Lung (tissue), 12 donors: ENCODE measurements around the gene TCF19. TPM values are rescaled to one million over a fixed set of nuclear protein-coding genes. Genes with fewer than 3 reads are reported as not detected.
A peak's percentile ranks its signal among the peaks of the same experiment; 100 is the strongest.
"Not testable (repeated sequence)": the region's sequence is repeated elsewhere in the genome, so short reads cannot be mapped to it uniquely, and the experiment has no call there.

ENCODE experiments used
- ATAC-seq: fragments of 200-7000 bp; cut with Tn5 transposase; one replicate; pipeline ENCODE4 v1.9.1; 2020; ENCODE audit warnings: moderate number of reproducible peaks; ENCODE audit not compliant: insufficient read depth, low FRiP score
- DNase-seq, 3 donors: peaks; one replicate each; pipeline ENCODE4 v3.0.0-alpha.2; 2013 to 2017
- H3K27ac ChIP-seq, 2 donors: one replicate each; pipeline ENCODE4 v1.5.1; 2013; ENCODE audit warnings: mild to moderate bottlenecking in 2 of 2, moderate library complexity in 2 of 2, control low read depth in 1 of 2, inconsistent platforms in 1 of 2, low read depth in 1 of 2, low read length in 1 of 2
- H3K27me3 ChIP-seq, 3 donors: one replicate each; pipeline ENCODE4 v1.5.1; 2013; ENCODE audit warnings: low read length in 2 of 3; ENCODE audit not compliant: control insufficient read depth in 3 of 3, insufficient read depth in 3 of 3
- H3K36me3 ChIP-seq, 4 donors: one replicate each; pipeline ENCODE4 v1.5.1; 2013; ENCODE audit warnings: low read length in 4 of 4, mild to moderate bottlenecking in 1 of 4, moderate library complexity in 1 of 4; ENCODE audit not compliant: control insufficient read depth in 4 of 4, insufficient read depth in 4 of 4
- H3K4me1 ChIP-seq, 5 donors: one replicate each; pipeline ENCODE4 v1.5.1; 2013; ENCODE audit warnings: low read length in 5 of 5, mild to moderate bottlenecking in 2 of 5, moderate library complexity in 1 of 5; ENCODE audit not compliant: control insufficient read depth in 5 of 5, insufficient read depth in 5 of 5
- H3K4me3 ChIP-seq: one replicate; pipeline ENCODE4 v1.5.1; 2013; ENCODE audit warnings: mild to moderate bottlenecking, control low read depth, moderate library complexity
- H3K9ac ChIP-seq, 2 donors: one replicate each; pipeline ENCODE4 v1.5.1; 2013; ENCODE audit warnings: low read length in 2 of 2, control low read depth in 1 of 2; ENCODE audit not compliant: insufficient read depth in 1 of 2
- H3K9me3 ChIP-seq, 4 donors: one replicate each; pipeline ENCODE4 v1.5.1; 2013; ENCODE audit warnings: low read length in 3 of 4, mild to moderate bottlenecking in 1 of 4, moderate library complexity in 1 of 4; ENCODE audit not compliant: control insufficient read depth in 4 of 4, insufficient read depth in 3 of 4
- CTCF ChIP-seq: IDR thresholded peaks from 2 replicates; pipeline ENCODE4 v1.5.1; 2012; ENCODE audit warnings: mild to moderate bottlenecking; ENCODE audit errors: control extremely low read depth, extremely low read depth
- WGBS, 2 donors: extraction: QIAGEN DNeasy Blood & Tissue Kit; methylation state at CpG; one replicate each; pipeline ENCODE4 v1.1.7; 2013; 5-methylcytosine and 5-hydroxymethylcytosine counted together
- polyA plus RNA-seq, 2 donors: library from polyadenylated mRNA; stranded (reverse); fragments of 200-250 nt; gene quantifications; one replicate each; pipeline ENCODE4 v1.2.1, GENCODE V29; 2013
- total RNA-seq, 2 donors: library from RNA; depleted of rRNA in 1 of 2; stranded (reverse); fragments of >200 nt in 1 of 2; gene quantifications; one replicate each; pipeline ENCODE4 v1.2.1, GENCODE V29; 2014 to 2021
- donor health status: control.
- donor health status: control.
- donor health status: Bipolar disorder and iron deficiency.
- donor health status: healthy.
- donor health status: DM: yes; HTN: yes; CAD: no.

TCF19 gene
- total and polyA plus RNA-seq, 4 donors: 4.1 to 9.4 (median 5.1) TPM

DNA sequence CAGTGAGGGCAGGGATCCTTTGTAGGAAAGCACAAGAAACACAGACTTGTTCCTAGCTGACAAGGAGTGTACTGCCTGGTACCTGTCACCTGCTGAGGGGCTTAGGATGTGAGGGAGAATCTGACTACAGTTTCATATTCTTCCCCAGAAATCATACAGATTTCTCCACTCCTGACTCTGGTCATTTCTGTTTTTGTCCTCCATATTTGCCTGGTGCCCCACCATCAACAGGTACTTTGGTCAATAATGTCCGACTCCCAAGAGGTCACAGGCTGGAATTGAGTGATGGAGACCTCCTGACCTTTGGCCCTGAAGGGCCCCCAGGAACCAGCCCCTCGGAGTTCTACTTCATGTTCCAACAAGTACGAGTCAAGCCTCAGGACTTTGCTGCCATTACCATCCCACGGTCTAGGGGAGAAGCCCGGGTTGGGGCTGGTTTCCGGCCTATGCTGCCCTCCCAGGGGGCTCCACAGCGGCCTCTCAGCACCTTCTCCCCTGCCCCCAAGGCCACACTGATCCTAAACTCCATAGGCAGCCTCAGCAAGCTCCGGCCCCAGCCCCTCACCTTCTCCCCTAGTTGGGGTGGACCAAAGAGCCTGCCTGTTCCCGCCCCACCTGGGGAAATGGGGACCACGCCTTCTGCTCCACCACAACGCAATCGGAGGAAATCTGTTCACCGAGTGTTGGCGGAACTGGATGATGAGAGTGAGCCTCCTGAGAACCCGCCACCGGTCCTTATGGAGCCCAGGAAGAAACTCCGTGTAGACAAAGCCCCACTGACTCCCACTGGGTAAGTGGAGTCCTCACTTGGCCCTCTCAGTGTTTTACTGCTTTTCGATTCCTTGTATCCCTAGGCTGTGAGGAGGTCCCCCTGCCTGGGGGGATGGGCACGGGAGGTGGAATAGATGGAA is 3.1 kb downstream of the TCF19 start:
- no peak overlapping the region for H3K27ac ChIP-seq
- no peak for TF ChIP-seq CTCF
- H3K4me3 ChIP-seq: no peak overlapping the region
- no peak overlapping the region for H3K9ac ChIP-seq
- 92 to 93% methylated on average over 19 of the region's 19 CpGs for WGBS, 2 donors
- no peak for DNase-seq
- ATAC-seq: no peak
- H3K36me3 ChIP-seq: peaks cover 0 to 12% (median 7%) of the 10 kb centered on the region in 4 donors
- H3K9me3 ChIP-seq: no peaks in the 10 kb centered on the region
- H3K27me3 ChIP-seq: no peaks in the 10 kb centered on the region
- peaks cover 3 to 21% (median 9%) of the 10 kb centered on the region in 5 donors for H3K4me1 ChIP-seq

DNA sequence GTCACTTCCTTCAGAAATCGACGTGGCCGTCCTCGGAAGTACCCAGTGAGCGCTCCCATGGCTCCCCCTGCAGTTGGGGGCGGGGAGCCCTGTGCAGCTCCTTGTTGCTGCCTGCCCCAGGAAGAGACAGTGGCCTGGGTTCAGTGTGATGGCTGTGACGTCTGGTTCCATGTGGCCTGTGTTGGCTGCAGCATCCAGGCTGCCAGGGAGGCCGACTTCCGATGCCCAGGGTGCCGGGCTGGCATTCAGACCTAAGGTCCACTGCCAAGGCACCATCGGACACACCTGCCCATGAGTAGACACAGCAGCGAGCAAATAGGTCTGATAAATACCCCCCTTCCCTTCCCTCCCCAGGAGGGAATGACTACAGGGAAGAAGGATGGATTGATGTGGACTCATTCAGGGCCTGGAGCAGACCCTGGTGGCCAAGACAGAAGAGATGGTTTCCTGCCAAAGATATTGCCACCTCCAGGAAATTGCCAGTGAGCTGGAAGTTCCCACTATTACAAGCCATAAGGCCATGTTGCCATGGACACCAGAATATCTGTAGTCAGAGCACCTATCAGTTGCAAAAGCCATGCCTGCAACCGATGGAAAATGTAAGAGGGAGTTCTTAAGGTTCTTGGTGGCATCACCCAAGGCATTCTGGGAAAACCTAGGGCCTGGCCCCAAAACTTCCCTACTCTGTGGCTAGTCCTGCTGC is 4.2 kb downstream of the TCF19 start:
- TF ChIP-seq CTCF: no peak
- H3K36me3 ChIP-seq: peaks cover 0 to 12% (median 7%) of the 10 kb centered on the region in 4 donors
- ATAC-seq (no peak), DNase-seq (no peak)
- peaks cover 0 to 13% (median 6%) of the 10 kb centered on the region in 5 donors for H3K4me1 ChIP-seq
- H3K9ac ChIP-seq: no peak overlapping the region
- H3K4me3 ChIP-seq: no peak overlapping the region
- no peaks in the 10 kb centered on the region for H3K9me3 ChIP-seq
- no peaks in the 10 kb centered on the region for H3K27me3 ChIP-seq
- H3K27ac ChIP-seq: no peak overlapping the region
- 87 to 90% methylated on average over 13 of the region's 13 CpGs for WGBS, 2 donors

- Histone ChIP-seq H3K9me3 (no peaks in the 10 kb centered on the region), H3K36me3 (peaks cover 0 to 12% (median 7%) of the 10 kb centered on the region in 4 donors), H3K4me3 (no peak overlapping the region), H3K27ac (no peak overlapping the region), H3K27me3 (no peaks in the 10 kb centered on the region), H3K9ac (no peak overlapping the region), H3K4me1 (peaks cover 0 to 13% (median 6%) of the 10 kb centered on the region in 5 donors)
- peak in 1 of 3 donors; percentile 12 for DNase-seq
- no peak for TF ChIP-seq CTCF
- no peak for ATAC-seq
Measured at GRCh38 chr6:31163922-31164321, 5.5 kb downstream of the TCF19 start.

DNA sequence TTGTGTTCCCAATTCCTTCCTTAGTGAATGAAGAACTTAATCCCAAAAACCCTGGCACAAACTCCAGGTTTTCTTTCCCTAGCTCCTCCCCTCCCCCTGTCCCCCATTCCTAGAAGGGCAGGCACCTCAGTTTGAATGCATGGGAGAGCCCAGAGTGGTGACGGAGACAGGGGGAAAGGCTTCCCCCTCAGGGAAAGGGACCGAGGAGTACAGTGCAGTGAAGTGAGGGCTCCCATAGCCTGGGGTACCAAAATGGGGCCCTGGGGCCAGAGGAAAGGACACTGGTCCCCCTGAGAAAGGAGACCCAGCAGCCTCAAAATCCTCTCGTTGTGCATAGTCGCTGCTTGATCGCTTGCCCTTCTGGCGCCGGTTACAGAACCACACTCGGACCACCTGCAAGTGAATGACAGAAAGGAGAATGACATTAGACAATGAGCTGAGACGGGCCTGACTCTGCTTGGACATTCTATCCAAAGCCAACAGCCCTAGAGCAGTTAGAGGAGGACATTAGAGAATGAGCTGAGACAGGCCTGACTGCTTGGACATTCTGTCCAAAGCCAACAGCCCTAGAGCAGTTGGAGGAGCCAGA is 6.2 kb downstream of the TCF19 start:
- ATAC-seq, DNase-seq, H3K27me3 ChIP-seq, H3K9me3 ChIP-seq, H3K27ac ChIP-seq, H3K4me1 ChIP-seq, H3K9ac ChIP-seq, H3K4me3 ChIP-seq: not testable (repeated sequence)
- peaks cover 0 to 12% (median 7%) of the 10 kb centered on the region in 4 donors for H3K36me3 ChIP-seq
- WGBS, 2 donors: 96 to 99% methylated on average over 5 to 8 of the region's 9 CpGs

GRCh38 chr6:31165064-31165832 is 6.9 kb downstream of the TCF19 start:
- not testable (repeated sequence) for H3K4me3 ChIP-seq, DNase-seq, ATAC-seq

More at GRCh38 chr6:31165064-31165832, 6.9 kb downstream of the TCF19 start:
- H3K9ac ChIP-seq, H3K9me3 ChIP-seq, H3K4me1 ChIP-seq, H3K27me3 ChIP-seq, H3K27ac ChIP-seq: not testable (repeated sequence)
- 84 to 93% methylated on average over 17 of the region's 17 CpGs for whole genome bisulfite sequencing, 2 donors
- H3K36me3 ChIP-seq: peaks cover 0 to 12% (median 7%) of the 10 kb centered on the region in 4 donors
